PFSK-1 (cell line): ENCODE data around the gene ARHGEF4.

Source experiments
- FOXP2 ChIP-seq: optimal IDR thresholded peaks from 2 replicates; pipeline ENCODE3; 2011; ENCODE audit warnings: borderline replicate concordance, control low read depth, inconsistent platforms; ENCODE audit not compliant: insufficient read depth; ENCODE audit errors: extremely low read length, extremely low read depth
- POLR2AphosphoS5 ChIP-seq: IDR thresholded peaks from 2 replicates; pipeline ENCODE4 v1.6.1; 2012; ENCODE audit warnings: low read depth, mild to moderate bottlenecking, control low read depth, low read length, moderate library complexity
- SIN3A ChIP-seq: IDR thresholded peaks from 2 replicates; pipeline ENCODE4 v1.6.1; 2012; ENCODE audit warnings: mild to moderate bottlenecking, low read length, moderate library complexity, borderline replicate concordance; ENCODE audit not compliant: insufficient read depth
- TAF1 ChIP-seq: IDR thresholded peaks from 2 replicates; pipeline ENCODE4 v1.6.1; 2012; ENCODE audit warnings: low read length, control low read depth, borderline replicate concordance; ENCODE audit not compliant: insufficient read depth
- TF ChIP-seq, protein P1 (sequence below), 2 experiments: IDR thresholded peaks; 2 replicates each; pipeline versions ENCODE4 v1.6.1 to v1.8.0; 2011 to 2012; ENCODE audit warnings: low read depth in 2 of 2, low read length in 2 of 2, control low read depth in 1 of 2, inconsistent platforms in 1 of 2, mild to moderate bottlenecking in 1 of 2, moderate library complexity in 1 of 2; ENCODE audit not compliant: insufficient read depth in 1 of 2

The ARHGEF4 gene

DNA sequence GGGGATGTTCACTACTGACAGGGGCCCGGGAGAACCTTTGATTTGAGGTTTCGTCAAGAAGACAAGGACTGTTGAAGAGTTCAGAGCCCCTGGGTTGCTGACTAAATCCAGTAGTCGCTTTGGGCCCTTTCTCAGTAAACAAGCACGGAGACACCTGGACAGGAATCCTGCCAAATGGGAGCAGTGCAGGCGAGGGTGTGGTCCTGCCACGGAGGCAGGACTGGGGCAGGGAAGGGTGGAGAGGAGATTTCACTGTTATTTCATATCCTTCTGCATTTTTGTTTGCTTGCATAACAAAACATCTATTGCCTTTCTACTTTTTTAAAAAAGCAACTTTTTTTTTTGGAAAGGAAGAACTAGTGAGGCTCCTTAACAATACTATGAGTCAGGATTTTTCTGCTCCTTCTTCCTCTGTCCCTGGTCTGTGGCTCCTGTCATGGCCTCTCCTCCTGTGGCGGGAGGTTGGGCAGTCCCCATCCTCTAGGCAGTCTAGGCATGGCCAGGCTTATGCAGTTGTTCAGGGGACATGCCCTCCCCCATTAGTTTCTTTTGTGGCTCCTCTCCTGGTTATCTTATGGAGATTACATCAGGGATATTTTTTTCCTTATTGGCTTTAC lies 57.7 kb downstream of the ARHGEF4 start:
- TF ChIP-seq SIN3A (no peak), FOXP2 (no peak), TAF1 (no peak), POLR2AphosphoS5 (no peak)
- TF ChIP-seq, protein P1, sequence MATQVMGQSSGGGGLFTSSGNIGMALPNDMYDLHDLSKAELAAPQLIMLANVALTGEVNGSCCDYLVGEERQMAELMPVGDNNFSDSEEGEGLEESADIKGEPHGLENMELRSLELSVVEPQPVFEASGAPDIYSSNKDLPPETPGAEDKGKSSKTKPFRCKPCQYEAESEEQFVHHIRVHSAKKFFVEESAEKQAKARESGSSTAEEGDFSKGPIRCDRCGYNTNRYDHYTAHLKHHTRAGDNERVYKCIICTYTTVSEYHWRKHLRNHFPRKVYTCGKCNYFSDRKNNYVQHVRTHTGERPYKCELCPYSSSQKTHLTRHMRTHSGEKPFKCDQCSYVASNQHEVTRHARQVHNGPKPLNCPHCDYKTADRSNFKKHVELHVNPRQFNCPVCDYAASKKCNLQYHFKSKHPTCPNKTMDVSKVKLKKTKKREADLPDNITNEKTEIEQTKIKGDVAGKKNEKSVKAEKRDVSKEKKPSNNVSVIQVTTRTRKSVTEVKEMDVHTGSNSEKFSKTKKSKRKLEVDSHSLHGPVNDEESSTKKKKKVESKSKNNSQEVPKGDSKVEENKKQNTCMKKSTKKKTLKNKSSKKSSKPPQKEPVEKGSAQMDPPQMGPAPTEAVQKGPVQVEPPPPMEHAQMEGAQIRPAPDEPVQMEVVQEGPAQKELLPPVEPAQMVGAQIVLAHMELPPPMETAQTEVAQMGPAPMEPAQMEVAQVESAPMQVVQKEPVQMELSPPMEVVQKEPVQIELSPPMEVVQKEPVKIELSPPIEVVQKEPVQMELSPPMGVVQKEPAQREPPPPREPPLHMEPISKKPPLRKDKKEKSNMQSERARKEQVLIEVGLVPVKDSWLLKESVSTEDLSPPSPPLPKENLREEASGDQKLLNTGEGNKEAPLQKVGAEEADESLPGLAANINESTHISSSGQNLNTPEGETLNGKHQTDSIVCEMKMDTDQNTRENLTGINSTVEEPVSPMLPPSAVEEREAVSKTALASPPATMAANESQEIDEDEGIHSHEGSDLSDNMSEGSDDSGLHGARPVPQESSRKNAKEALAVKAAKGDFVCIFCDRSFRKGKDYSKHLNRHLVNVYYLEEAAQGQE (IDR thresholded peaks at IDR 0.05; ENCODE audit: insufficient read depth in 1 of 2, low read depth in 2 of 2, low read length in 2 of 2), result no peak

DNA sequence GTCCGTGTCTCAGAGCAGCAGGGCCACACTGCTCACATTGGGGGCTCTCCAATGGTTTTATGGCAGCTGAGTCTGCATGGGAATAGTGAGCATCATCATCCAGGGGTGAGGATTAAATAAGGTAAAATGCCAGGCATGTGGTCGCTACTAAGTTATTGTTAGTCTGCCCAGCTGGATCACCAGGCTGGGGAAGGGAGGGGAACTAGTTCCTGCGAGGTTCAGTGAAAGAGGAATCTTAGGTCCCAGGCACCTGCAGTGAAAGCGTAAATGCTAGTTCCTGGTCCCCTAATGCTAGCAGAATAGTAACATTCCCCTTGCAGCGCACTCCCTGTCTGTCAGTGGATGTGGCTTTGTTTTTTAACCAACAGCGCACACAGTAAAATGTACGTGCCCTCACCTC lies 60.1 kb downstream of the ARHGEF4 start:
- no peak for TF ChIP-seq FOXP2
- TF ChIP-seq, protein P1 (IDR thresholded peaks at IDR 0.05; ENCODE audit: insufficient read depth in 1 of 2, low read depth in 2 of 2, low read length in 2 of 2), result no peak
- no peak for TF ChIP-seq SIN3A
- no peak for TF ChIP-seq TAF1
- TF ChIP-seq POLR2AphosphoS5, result no peak

DNA sequence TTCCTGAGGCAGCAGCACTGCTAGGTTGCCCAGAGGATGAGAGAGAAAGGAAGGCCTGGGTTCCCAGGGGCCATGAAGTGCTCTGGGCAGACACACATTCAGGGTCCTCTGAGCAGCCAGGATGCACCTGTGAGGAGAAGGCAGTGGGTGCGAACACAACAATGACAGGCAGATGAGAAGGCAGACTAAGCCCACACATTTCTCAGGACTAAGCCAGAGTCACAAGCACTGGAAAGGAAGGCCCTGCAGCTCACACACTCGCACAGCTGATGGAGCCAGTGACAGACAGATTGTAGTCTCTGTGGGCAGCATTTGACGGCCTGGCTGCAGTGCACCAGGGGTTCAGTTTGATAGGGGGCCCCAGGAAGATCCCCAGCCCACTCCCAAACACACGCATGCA lies 61.8 kb downstream of the ARHGEF4 start:
- TF ChIP-seq SIN3A (no peak), POLR2AphosphoS5 (no peak), FOXP2 (no peak), TAF1 (no peak)
- TF ChIP-seq, protein P1 (IDR thresholded peaks at IDR 0.05; ENCODE audit: insufficient read depth in 1 of 2, low read depth in 2 of 2, low read length in 2 of 2), result no peak

DNA sequence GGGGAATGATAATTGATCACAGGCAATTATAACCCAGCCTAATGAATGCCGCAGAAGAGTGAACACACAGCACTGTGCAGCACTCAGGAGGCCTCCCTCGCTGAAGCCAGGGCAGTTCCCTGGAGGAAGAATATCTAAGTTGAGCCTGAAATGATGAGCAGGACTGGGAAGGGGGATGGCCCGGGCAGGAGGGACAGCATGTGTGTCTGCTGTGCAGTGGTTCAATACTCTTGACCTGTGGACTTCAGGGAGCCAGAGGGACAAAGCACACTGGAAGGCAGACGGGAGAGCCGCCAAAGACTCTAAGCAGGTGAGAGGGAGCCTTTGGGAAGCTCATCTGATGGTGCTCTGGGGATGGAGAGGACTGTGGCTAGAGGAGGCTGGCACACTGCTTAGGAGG lies 62.6 kb downstream of the ARHGEF4 start:
- no peak for TF ChIP-seq FOXP2

DNA sequence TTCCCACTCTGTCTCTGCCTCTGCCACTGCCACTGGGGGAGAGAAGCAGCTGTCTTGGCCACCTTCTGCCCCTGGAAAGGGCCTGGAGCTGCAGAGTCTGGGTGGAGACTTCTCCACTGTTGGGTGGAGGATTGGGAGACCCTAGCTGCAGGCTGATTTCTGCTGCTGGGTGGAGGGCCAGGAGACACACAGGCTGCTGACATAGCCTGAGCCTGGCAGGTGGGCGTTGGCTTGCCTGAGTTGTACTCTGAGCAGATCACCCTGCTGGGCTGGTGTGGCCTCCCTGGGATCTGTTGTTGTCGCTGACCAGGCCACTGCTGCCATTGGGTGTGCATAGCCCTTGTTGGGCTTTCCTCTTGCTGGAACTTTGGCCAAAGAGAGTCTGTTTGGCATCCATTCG lies 64.3 kb downstream of the ARHGEF4 start:
- TF ChIP-seq FOXP2, result no peak
- TF ChIP-seq TAF1, result no peak
- no peak for TF ChIP-seq SIN3A

DNA sequence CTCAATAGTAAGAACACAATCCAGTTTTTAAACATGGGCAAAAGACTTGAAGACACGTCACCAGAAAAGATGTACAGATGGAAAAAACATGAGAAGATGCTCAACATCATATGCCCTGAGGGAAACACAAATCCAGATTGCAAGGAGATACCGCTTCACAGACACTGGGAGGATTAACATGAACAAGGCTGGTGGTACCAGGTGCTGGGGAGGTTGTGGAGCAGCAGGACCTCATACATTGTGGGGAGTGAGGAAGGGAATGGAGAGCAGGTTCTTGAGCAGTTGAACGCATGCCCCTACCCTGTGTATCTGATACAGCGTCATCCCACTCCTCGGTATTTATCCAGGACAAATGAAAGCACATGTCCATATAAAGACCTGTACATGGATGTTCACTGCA lies 72.1 kb downstream of the ARHGEF4 start:
- TF ChIP-seq FOXP2, result no peak
- no peak for TF ChIP-seq POLR2AphosphoS5
- no peak for TF ChIP-seq SIN3A
- TF ChIP-seq, protein P1 (IDR thresholded peaks at IDR 0.05; ENCODE audit: insufficient read depth in 1 of 2, low read depth in 2 of 2, low read length in 2 of 2), result no peak
- TF ChIP-seq TAF1, result no peak
